Ovary (tissue), 3 donors: ENCODE results near the gene MAST4.
"Not testable (repeated sequence)": the region's sequence is repeated elsewhere in the genome, so short reads cannot be mapped to it uniquely, and the experiment has no call there.

Experiments used
- CTCF ChIP-seq, 3 donors: fragments of 450-650 bp in 2 of 3; fragments of 200-600 bp in 1 of 3; IDR thresholded peaks; one replicate each; pipeline versions ENCODE4 v1.5.1 to v1.8.0; 2016 to 2022; ENCODE audit warnings: antibody characterized with exemption in 3 of 3, mild to moderate bottlenecking in 1 of 3
- EP300 ChIP-seq: sonication (generic); formaldehyde crosslinking; IDR thresholded peaks from one replicate; pipeline ENCODE4 v1.6.1; 2017; ENCODE audit warnings: antibody characterized with exemption
- POLR2A ChIP-seq: fragments of 450-650 bp; IDR thresholded peaks from one replicate; pipeline ENCODE4 v1.6.1; 2017; ENCODE audit warnings: antibody characterized with exemption, mild to moderate bottlenecking, moderate library complexity
- donor health status: DM: no; HTN: no; CAD: no.

- TF ChIP-seq CTCF (IDR thresholded peaks at IDR 0.05); POLR2A; EP300: not testable (repeated sequence)
These were observed 577.2 kb downstream of the MAST4 start for GRCh38 chr5:67173351-67173750.
